HL-60 (cell line): ENCODE results near the gene COL28A1.

ENCODE experiments used
- DNase-seq, 2 experiments: peaks; one replicate each; pipeline ENCODE4 v3.0.0-alpha.2; 2010 to 2020; ENCODE audit warnings: low read depth in 1 of 2, low spot score in 1 of 2
- H3K27ac ChIP-seq: fragments of 250-450 bp; sonication (Bioruptor Pico); replicated peaks from 2 replicates; pipeline ENCODE4 v1.5.1; 2020; ENCODE audit warnings: mild to moderate bottlenecking, moderate library complexity
- H3K27me3 ChIP-seq: fragments of 250-450 bp; sonication (Bioruptor Pico); 2 replicates; pipeline ENCODE4 v1.5.1; 2021; ENCODE audit warnings: mild to moderate bottlenecking, moderate library complexity; ENCODE audit not compliant: insufficient read depth, poor library complexity, severe bottlenecking
- H3K4me3 ChIP-seq: replicated peaks from 2 replicates; pipeline ENCODE4 v1.5.1; 2011; ENCODE audit warnings: mild to moderate bottlenecking, control low read depth, low read length; ENCODE audit not compliant: insufficient read depth
- CTCF ChIP-seq: IDR thresholded peaks from one replicate; pipeline ENCODE4 v1.5.1; 2011; ENCODE audit warnings: low read length, control low read depth, inconsistent platforms; ENCODE audit not compliant: insufficient read depth
- GABPA ChIP-seq: IDR thresholded peaks from 2 replicates; pipeline ENCODE4 v1.6.1; 2012; ENCODE audit warnings: low read depth
- POLR2AphosphoS5 ChIP-seq: IDR thresholded peaks from 2 replicates; pipeline ENCODE4 v1.6.1; 2012; ENCODE audit warnings: low read depth
- REST ChIP-seq: IDR thresholded peaks from 2 replicates; pipeline ENCODE4 v1.6.1; 2012; ENCODE audit warnings: low read depth; ENCODE audit not compliant: insufficient replicate concordance
- SPI1 ChIP-seq: IDR thresholded peaks from 2 replicates; pipeline ENCODE4 v1.6.1; 2012; ENCODE audit warnings: low read depth, mild to moderate bottlenecking, borderline replicate concordance

COL28A1 gene

GRCh38 chr7:7434329-7434728, 101.3 kb downstream of the COL28A1 start:
- no peak for TF ChIP-seq POLR2AphosphoS5
- no peak for TF ChIP-seq CTCF
- TF ChIP-seq REST, result no peak
- TF ChIP-seq SPI1, result no peak
- no peak for TF ChIP-seq GABPA
- Histone ChIP-seq H3K4me3 (no peak overlapping the region), H3K27ac (no peak overlapping the region), H3K27me3 (no peaks in the 10 kb centered on the region)
- no peak for DNase-seq

- DNase-seq, result no peak
- Histone ChIP-seq H3K27ac (no peak overlapping the region), H3K27me3 (no peaks in the 10 kb centered on the region), H3K4me3 (no peak overlapping the region)
- TF ChIP-seq REST (no peak), GABPA (no peak), POLR2AphosphoS5 (no peak), SPI1 (no peak), CTCF (no peak)
These were observed 101.9 kb downstream of the COL28A1 start for GRCh38 chr7:7433811-7434210.

- DNase-seq, result no peak
- H3K27me3 ChIP-seq, result no peaks in the 10 kb centered on the region
- no peak overlapping the region for H3K4me3 ChIP-seq
- no peak overlapping the region for H3K27ac ChIP-seq
- TF ChIP-seq POLR2AphosphoS5, result no peak
- TF ChIP-seq REST, result no peak
- no peak for TF ChIP-seq CTCF
- no peak for TF ChIP-seq GABPA
- no peak for TF ChIP-seq SPI1
These were observed 102.7 kb downstream of the COL28A1 start for GRCh38 chr7:7432979-7433378.
